H9 (cell line): ENCODE measurements around the gene ACTRT1. TPM values are rescaled to one million over a fixed set of nuclear protein-coding genes. Genes with fewer than 3 reads are reported as not detected.

Source experiments
- DNase-seq: peaks from one replicate; pipeline ENCODE4 v3.0.0-alpha.2; 2017
- H2AFZ ChIP-seq: one replicate; pipeline ENCODE4 v1.6.1; 2013; ENCODE audit warnings: mild to moderate bottlenecking, low read length, control low read depth, moderate library complexity
- H2AK5ac ChIP-seq: 2 replicates; pipeline ENCODE4 v1.6.1; 2013; ENCODE audit warnings: low read length, control low read depth, mixed read lengths; ENCODE audit not compliant: insufficient read length
- H2BK120ac ChIP-seq: one replicate; pipeline ENCODE4 v1.6.1; 2013; ENCODE audit warnings: low read depth, mild to moderate bottlenecking, low read length, control low read depth, inconsistent platforms; ENCODE audit not compliant: poor library complexity, severe bottlenecking
- H2BK12ac ChIP-seq: 2 replicates; pipeline ENCODE4 v1.6.1; 2013; ENCODE audit warnings: low read length, control low read depth, mixed read lengths, low read depth; ENCODE audit not compliant: insufficient read length
- H2BK15ac ChIP-seq: 2 replicates; pipeline ENCODE4 v1.6.1; 2013; ENCODE audit warnings: low read depth, low read length, control low read depth
- H2BK20ac ChIP-seq: one replicate; pipeline ENCODE4 v1.6.1; 2013; ENCODE audit warnings: low read depth, mild to moderate bottlenecking, low read length, control low read depth, inconsistent platforms; ENCODE audit not compliant: poor library complexity, severe bottlenecking
- H2BK5ac ChIP-seq: 2 replicates; pipeline ENCODE4 v1.6.1; 2013; ENCODE audit warnings: low read length, control low read depth, mixed read lengths; ENCODE audit not compliant: insufficient read length
- H3K14ac ChIP-seq: 2 replicates; pipeline ENCODE4 v1.6.1; 2013; ENCODE audit warnings: low read length, control low read depth; ENCODE audit not compliant: insufficient read depth
- H3K18ac ChIP-seq: 2 replicates; pipeline ENCODE4 v1.6.1; 2013; ENCODE audit warnings: low read depth, mild to moderate bottlenecking, mixed read lengths, low read length, control low read depth; ENCODE audit not compliant: insufficient read length
- H3K23ac ChIP-seq: 2 replicates; pipeline ENCODE4 v1.6.1; 2013; ENCODE audit warnings: low read length, control low read depth, mixed read lengths, low read depth; ENCODE audit not compliant: insufficient read length
- H3K23me2 ChIP-seq: 2 replicates; pipeline ENCODE4 v1.6.1; 2013; ENCODE audit warnings: low read depth, mild to moderate bottlenecking, mixed read lengths, low read length, control low read depth; ENCODE audit not compliant: insufficient read length, poor library complexity, severe bottlenecking
- H3K27ac ChIP-seq: 2 replicates; pipeline ENCODE4 v1.5.1; 2013; ENCODE audit warnings: low read length, control low read depth, mixed read lengths, low read depth; ENCODE audit not compliant: insufficient read length
- H3K27me3 ChIP-seq: 2 replicates; pipeline ENCODE4 v1.6.1; 2013; ENCODE audit warnings: low read length, control low read depth, inconsistent platforms; ENCODE audit not compliant: insufficient read depth
- H3K4ac ChIP-seq: 2 replicates; pipeline ENCODE4 v1.6.1; 2013; ENCODE audit warnings: low read depth, mild to moderate bottlenecking, control low read depth, inconsistent platforms, low read length, moderate library complexity
- H3K4me1 ChIP-seq: 2 replicates; pipeline ENCODE4 v1.6.1; 2013; ENCODE audit warnings: low read length, control low read depth, inconsistent platforms; ENCODE audit not compliant: insufficient read depth
- H3K4me2 ChIP-seq: 2 replicates; pipeline ENCODE4 v1.6.1; 2013; ENCODE audit warnings: low read length, control low read depth, mixed read lengths; ENCODE audit not compliant: insufficient read length, insufficient read depth
- H3K56ac ChIP-seq: 2 replicates; pipeline ENCODE4 v1.6.1; 2013; ENCODE audit warnings: low read depth, mild to moderate bottlenecking, mixed read lengths, low read length, control low read depth; ENCODE audit not compliant: insufficient read length
- H3K79me1 ChIP-seq: 2 replicates; pipeline ENCODE4 v1.6.1; 2013; ENCODE audit warnings: low read depth, mild to moderate bottlenecking, moderate library complexity, low read length, control low read depth, inconsistent platforms; ENCODE audit not compliant: insufficient read depth, poor library complexity, severe bottlenecking
- H3K79me2 ChIP-seq: 2 replicates; pipeline ENCODE4 v1.6.1; 2013; ENCODE audit warnings: low read length, control low read depth, inconsistent platforms; ENCODE audit not compliant: insufficient read depth
- H3K9ac ChIP-seq: 2 replicates; pipeline ENCODE4 v1.6.1; 2013; ENCODE audit warnings: low read length, control low read depth, mixed read lengths; ENCODE audit not compliant: insufficient read length; ENCODE audit errors: extremely low read depth
- H3K9me3 ChIP-seq: one replicate; pipeline ENCODE4 v1.6.1; 2013; ENCODE audit warnings: low read depth, low read length, inconsistent platforms; ENCODE audit not compliant: control insufficient read depth
- H3T11ph ChIP-seq: one replicate; pipeline ENCODE4 v1.6.1; 2013; ENCODE audit warnings: mild to moderate bottlenecking, low read length, control low read depth, inconsistent platforms
- H4K20me1 ChIP-seq: one replicate; pipeline ENCODE4 v1.6.1; 2013; ENCODE audit not compliant: control insufficient read depth, insufficient read length, insufficient read depth
- H4K5ac ChIP-seq: 2 replicates; pipeline ENCODE4 v1.6.1; 2013; ENCODE audit warnings: low read depth, mild to moderate bottlenecking, mixed read lengths, low read length, control low read depth; ENCODE audit not compliant: insufficient read length
- H4K8ac ChIP-seq: replicated peaks from 2 replicates; pipeline ENCODE4 v1.6.1; 2013; ENCODE audit warnings: low read length, control low read depth, mixed read lengths, low read depth; ENCODE audit not compliant: insufficient read length
- H4K91ac ChIP-seq: 2 replicates; pipeline ENCODE4 v1.6.1; 2013; ENCODE audit warnings: low read depth, mild to moderate bottlenecking, moderate library complexity, mixed read lengths, low read length, control low read depth; ENCODE audit not compliant: insufficient read length
- H3K27ac Mint-ChIP-seq, 3 experiments: 2 replicates in 2 of 3; 3 replicates in 1 of 3; pipeline ENCODE4 v1.8.0; 2020 to 2021; ENCODE audit warnings: mixed read lengths in 3 of 3, mild to moderate bottlenecking in 1 of 3, moderate library complexity in 1 of 3
- H3K27me3 Mint-ChIP-seq: 2 replicates; pipeline ENCODE4 v1.8.0; 2021; ENCODE audit warnings: low read depth, mild to moderate bottlenecking, moderate library complexity, mixed read lengths
- H3K36me3 Mint-ChIP-seq, 3 experiments: 2 replicates in 2 of 3; 3 replicates in 1 of 3; pipeline ENCODE4 v1.8.0; 2020 to 2021; ENCODE audit warnings: low read depth in 3 of 3, mixed read lengths in 3 of 3; ENCODE audit not compliant: insufficient read depth in 1 of 3
- H3K4me1 Mint-ChIP-seq, 2 experiments: 2 replicates each; pipeline ENCODE4 v1.8.0; 2020; ENCODE audit warnings: mixed read lengths in 2 of 2
- H3K4me3 Mint-ChIP-seq, 2 experiments: 2 replicates in 1 of 2; 3 replicates in 1 of 2; pipeline ENCODE4 v1.8.0; 2020 to 2021; ENCODE audit warnings: mild to moderate bottlenecking in 2 of 2, mixed read lengths in 2 of 2, moderate library complexity in 1 of 2
- H3K9me3 Mint-ChIP-seq, 2 experiments: 2 replicates in 1 of 2; 3 replicates in 1 of 2; pipeline ENCODE4 v1.8.0; 2020; ENCODE audit warnings: mild to moderate bottlenecking in 2 of 2, mixed read lengths in 2 of 2, moderate library complexity in 1 of 2
- CTCF ChIP-seq: fragments of 200-600 bp; sonication (generic); conservative IDR thresholded peaks from 3 replicates; pipeline ENCODE4 v1.8.0; 2021; ENCODE audit warnings: antibody characterized with exemption, mild to moderate bottlenecking
- WGBS: extraction: QIAGEN DNeasy Blood & Tissue Kit; methylation state at CpG from one replicate; pipeline ENCODE4 v1.1.7; 2013; ENCODE audit warnings: missing lambda C conversion rate, low lambda C conversion rate, mixed read lengths; ENCODE audit not compliant: insufficient read length; ENCODE audit errors: extremely low coverage; 5-methylcytosine and 5-hydroxymethylcytosine counted together
- total RNA-seq: library from RNA; stranded (reverse); gene quantifications from 2 replicates; pipeline ENCODE4 v1.2.1, GENCODE V29; 2021

The ACTRT1 gene
- total RNA-seq, 1 experiment from 2014 or later, result not detected

- H3K9me3 Mint-ChIP-seq, result peaks cover 35 to 59% of the 10 kb centered on the region in 2 experiments
- H3K4me1 Mint-ChIP-seq, result no peaks in the 10 kb centered on the region
- no peak overlapping the region for H4K8ac ChIP-seq
- no peak overlapping the region for H2AFZ ChIP-seq
- H4K91ac ChIP-seq, result no peak overlapping the region
- DNase-seq, result no peak
- no peak overlapping the region for H3K4ac ChIP-seq
- H3K4me3 Mint-ChIP-seq, result no peak overlapping the region
- no peak overlapping the region for H2AK5ac ChIP-seq
- H2BK120ac ChIP-seq, result no peak overlapping the region
- no peak overlapping the region for H3T11ph ChIP-seq
- H3K9me3 ChIP-seq, result no peaks in the 10 kb centered on the region
- no peak overlapping the region for H2BK20ac ChIP-seq
- no peaks in the 10 kb centered on the region for H3K23me2 ChIP-seq
- no peak overlapping the region for H3K9ac ChIP-seq
- TF ChIP-seq CTCF, result no peak
- H3K79me1 ChIP-seq, result no peaks in the 10 kb centered on the region
- H3K4me2 ChIP-seq, result no peak overlapping the region
- no peak overlapping the region for H2BK12ac ChIP-seq
- H2BK5ac ChIP-seq, result no peak overlapping the region
- H3K27me3 ChIP-seq, result no peaks in the 10 kb centered on the region
- no peak overlapping the region for H3K23ac ChIP-seq
- H2BK15ac ChIP-seq, result no peak overlapping the region
- no peaks in the 10 kb centered on the region for H3K79me2 ChIP-seq
- H3K36me3 Mint-ChIP-seq, result peaks cover 13 to 29% (median 21%) of the 10 kb centered on the region in 3 experiments
- no peaks in the 10 kb centered on the region for H3K27me3 Mint-ChIP-seq
- H3K14ac ChIP-seq, result no peak overlapping the region
- no peak overlapping the region for H3K18ac ChIP-seq
- no peak overlapping the region for H3K27ac Mint-ChIP-seq
- no peaks in the 10 kb centered on the region for H3K4me1 ChIP-seq
- no peak overlapping the region for H4K5ac ChIP-seq
- no CpG with 5 or more reads among the region's 1 CpG for WGBS
- no peak overlapping the region for H3K27ac ChIP-seq
- H4K20me1 ChIP-seq, result no peaks in the 10 kb centered on the region
- H3K56ac ChIP-seq, result no peak overlapping the region
Observed at GRCh38 chrX:128021566-128021965, 30.6 kb downstream of the ACTRT1 start.
